Lung (tissue), 12 donors: Measurements from ENCODE around the gene CACFD1. TPM values are rescaled to one million over a fixed set of nuclear protein-coding genes. Genes with fewer than 3 reads are reported as not detected.

Source experiments
- ATAC-seq: fragments of 200-7000 bp; cut with Tn5 transposase; one replicate; pipeline ENCODE4 v1.9.1; 2020; ENCODE audit warnings: moderate number of reproducible peaks; ENCODE audit not compliant: insufficient read depth, low FRiP score
- DNase-seq, 3 donors: peaks; one replicate each; pipeline ENCODE4 v3.0.0-alpha.2; 2013 to 2017
- H3K27ac ChIP-seq, 2 donors: one replicate each; pipeline ENCODE4 v1.5.1; 2013; ENCODE audit warnings: mild to moderate bottlenecking in 2 of 2, moderate library complexity in 2 of 2, control low read depth in 1 of 2, inconsistent platforms in 1 of 2, low read depth in 1 of 2, low read length in 1 of 2
- H3K27me3 ChIP-seq, 3 donors: one replicate each; pipeline ENCODE4 v1.5.1; 2013; ENCODE audit warnings: low read length in 2 of 3; ENCODE audit not compliant: control insufficient read depth in 3 of 3, insufficient read depth in 3 of 3
- H3K36me3 ChIP-seq, 4 donors: one replicate each; pipeline ENCODE4 v1.5.1; 2013; ENCODE audit warnings: low read length in 4 of 4, mild to moderate bottlenecking in 1 of 4, moderate library complexity in 1 of 4; ENCODE audit not compliant: control insufficient read depth in 4 of 4, insufficient read depth in 4 of 4
- H3K4me1 ChIP-seq, 5 donors: one replicate each; pipeline ENCODE4 v1.5.1; 2013; ENCODE audit warnings: low read length in 5 of 5, mild to moderate bottlenecking in 2 of 5, moderate library complexity in 1 of 5; ENCODE audit not compliant: control insufficient read depth in 5 of 5, insufficient read depth in 5 of 5
- H3K4me3 ChIP-seq: one replicate; pipeline ENCODE4 v1.5.1; 2013; ENCODE audit warnings: mild to moderate bottlenecking, control low read depth, moderate library complexity
- H3K9ac ChIP-seq, 2 donors: one replicate each; pipeline ENCODE4 v1.5.1; 2013; ENCODE audit warnings: low read length in 2 of 2, control low read depth in 1 of 2; ENCODE audit not compliant: insufficient read depth in 1 of 2
- H3K9me3 ChIP-seq, 4 donors: one replicate each; pipeline ENCODE4 v1.5.1; 2013; ENCODE audit warnings: low read length in 3 of 4, mild to moderate bottlenecking in 1 of 4, moderate library complexity in 1 of 4; ENCODE audit not compliant: control insufficient read depth in 4 of 4, insufficient read depth in 3 of 4
- CTCF ChIP-seq: IDR thresholded peaks from 2 replicates; pipeline ENCODE4 v1.5.1; 2012; ENCODE audit warnings: mild to moderate bottlenecking; ENCODE audit errors: control extremely low read depth, extremely low read depth
- WGBS, 2 donors: extraction: QIAGEN DNeasy Blood & Tissue Kit; methylation state at CpG; one replicate each; pipeline ENCODE4 v1.1.7; 2013; 5-methylcytosine and 5-hydroxymethylcytosine counted together
- polyA plus RNA-seq, 2 donors: library from polyadenylated mRNA; stranded (reverse); fragments of 200-250 nt; gene quantifications; one replicate each; pipeline ENCODE4 v1.2.1, GENCODE V29; 2013
- total RNA-seq, 2 donors: library from RNA; depleted of rRNA in 1 of 2; stranded (reverse); fragments of >200 nt in 1 of 2; gene quantifications; one replicate each; pipeline ENCODE4 v1.2.1, GENCODE V29; 2014 to 2021
- donor health status: control.
- donor health status: control.
- donor health status: Bipolar disorder and iron deficiency.
- donor health status: healthy.
- donor health status: DM: yes; HTN: yes; CAD: no.

Gene CACFD1
- total and polyA plus RNA-seq, 4 donors = 18.7 to 46.1 (median 32.1) TPM

- 7 to 8% methylated on average over 26 of the region's 26 CpGs for WGBS, 2 donors
These were observed 49.7 kb downstream of the CACFD1 start for GRCh38 chr9:133509179-133510083.

GRCh38 chr9:133510926-133511505 lies 51.2 kb downstream of the CACFD1 start:
- peaks cover 3 to 59% (median 14%) of the 10 kb centered on the region in 5 donors for H3K4me1 ChIP-seq
- no peak overlapping the region for H3K9ac ChIP-seq
- no peaks in the 10 kb centered on the region for H3K27me3 ChIP-seq
- WGBS, 2 donors = 93 to 97% methylated on average over 27 of the region's 27 CpGs
- H3K4me3 ChIP-seq = no peak overlapping the region
- no peak for TF ChIP-seq CTCF
- ATAC-seq = no peak
- peaks cover 0 to 3% (median 0%) of the 10 kb centered on the region in 4 donors for H3K9me3 ChIP-seq
- no peaks in the 10 kb centered on the region for H3K36me3 ChIP-seq
- DNase-seq = no peak
- H3K27ac ChIP-seq = no peak overlapping the region

More at GRCh38 chr9:133509179-133510083, 49.7 kb downstream of the CACFD1 start:
- TF ChIP-seq CTCF = no peak
- H3K27ac ChIP-seq = no peak overlapping the region
- H3K9ac ChIP-seq = no peak overlapping the region
- no peak overlapping the region for H3K4me3 ChIP-seq
- DNase-seq (peak; percentile 70 to 84 (median 71)), ATAC-seq (no peak)
- peaks cover 0 to 3% (median 0%) of the 10 kb centered on the region in 4 donors for H3K9me3 ChIP-seq
- H3K4me1 ChIP-seq = peaks cover 0 to 55% (median 17%) of the 10 kb centered on the region in 5 donors
- H3K36me3 ChIP-seq = no peaks in the 10 kb centered on the region
- H3K27me3 ChIP-seq = no peaks in the 10 kb centered on the region

GRCh38 chr9:133511607-133512006 lies 51.8 kb downstream of the CACFD1 start:
- no peak for TF ChIP-seq CTCF
- H3K9ac ChIP-seq = no peak overlapping the region
- H3K9me3 ChIP-seq = peaks cover 0 to 3% (median 0%) of the 10 kb centered on the region in 4 donors
- H3K36me3 ChIP-seq = no peaks in the 10 kb centered on the region
- no peak overlapping the region for H3K4me3 ChIP-seq
- peaks cover 3 to 56% (median 12%) of the 10 kb centered on the region in 5 donors for H3K4me1 ChIP-seq
- DNase-seq (no peak), ATAC-seq (no peak)
- no peak overlapping the region for H3K27ac ChIP-seq
- no peaks in the 10 kb centered on the region for H3K27me3 ChIP-seq
- WGBS, 2 donors = 88 to 89% methylated on average over 10 of the region's 10 CpGs
